Measurements from ENCODE around the gene LRP5. TPM values are rescaled to one million over a fixed set of nuclear protein-coding genes. Genes with fewer than 3 reads are reported as not detected.
A peak's percentile ranks its signal among the peaks of the same experiment; 100 is the strongest.

LRP5 gene
- total RNA-seq, 2 donors from 2014 or later = 34.6 to 60.9 TPM

GRCh38 chr11:68309621-68310185 lies 2.7 kb upstream of the LRP5 start:
- Histone ChIP-seq H3K4me1 (peaks cover 0 to 24% of the 10 kb centered on the region in 2 donors), H3K4me3 (no peak overlapping the region), H3K27ac (peak overlapping the region in 1 of 2 donors; percentile 9), H3K27me3 (no peaks in the 10 kb centered on the region), H3K36me3 (no peaks in the 10 kb centered on the region), H3K9me3 (no peaks in the 10 kb centered on the region)
- no peak for TF ChIP-seq CTCF (IDR thresholded peaks at IDR 0.05)
- DNase-seq (ENCODE audit: low spot score) = no peak

GRCh38 chr11:68311160-68312116 lies 953 bp upstream of the LRP5 start:
- DNase-seq (ENCODE audit: low spot score) = no peak
- peak overlapping the region; percentile 77 to 83 for H3K27ac ChIP-seq
- peaks cover 0 to 40% of the 10 kb centered on the region in 2 donors for H3K4me1 ChIP-seq
- H3K27me3 ChIP-seq = no peaks in the 10 kb centered on the region
- no peak for TF ChIP-seq CTCF (IDR thresholded peaks at IDR 0.05)
- H3K36me3 ChIP-seq = no peaks in the 10 kb centered on the region
- peak overlapping the region in 1 of 2 donors; percentile 43 for H3K4me3 ChIP-seq
- no peaks in the 10 kb centered on the region for H3K9me3 ChIP-seq

- no peak for TF ChIP-seq CTCF (IDR thresholded peaks at IDR 0.05)
- Histone ChIP-seq H3K36me3 (no peaks in the 10 kb centered on the region), H3K27ac (peak overlapping the region; percentile 80 to 87), H3K4me3 (peak overlapping the region; percentile 69), H3K27me3 (no peaks in the 10 kb centered on the region), H3K4me1 (peaks cover 0 to 49% of the 10 kb centered on the region in 2 donors), H3K9me3 (no peaks in the 10 kb centered on the region)
- no peak for DNase-seq (ENCODE audit: low spot score)
Measured at GRCh38 chr11:68312780-68313573, 586 bp downstream of the LRP5 start.

GRCh38 chr11:68313574-68314202 lies 1.3 kb downstream of the LRP5 start:
- Histone ChIP-seq H3K36me3 (no peaks in the 10 kb centered on the region), H3K27ac (peak overlapping the region; percentile 80 to 87), H3K4me1 (peaks cover 0 to 47% of the 10 kb centered on the region in 2 donors), H3K9me3 (no peaks in the 10 kb centered on the region), H3K4me3 (peak overlapping the region; percentile 69), H3K27me3 (no peaks in the 10 kb centered on the region)
- no peak for DNase-seq (ENCODE audit: low spot score)
- TF ChIP-seq CTCF (IDR thresholded peaks at IDR 0.05) = no peak

Measured in right atrium auricular region (tissue), 2 donors.